ENCODE results near the gene RARB. TPM values are rescaled to one million over a fixed set of nuclear protein-coding genes. Genes with fewer than 3 reads are reported as not detected.

The RARB gene
- polyA plus RNA-seq, 1 donor (not counting 4 experiments of a cell fraction or from before 2014, with no cell fraction given), result 0.03 TPM

DNA sequence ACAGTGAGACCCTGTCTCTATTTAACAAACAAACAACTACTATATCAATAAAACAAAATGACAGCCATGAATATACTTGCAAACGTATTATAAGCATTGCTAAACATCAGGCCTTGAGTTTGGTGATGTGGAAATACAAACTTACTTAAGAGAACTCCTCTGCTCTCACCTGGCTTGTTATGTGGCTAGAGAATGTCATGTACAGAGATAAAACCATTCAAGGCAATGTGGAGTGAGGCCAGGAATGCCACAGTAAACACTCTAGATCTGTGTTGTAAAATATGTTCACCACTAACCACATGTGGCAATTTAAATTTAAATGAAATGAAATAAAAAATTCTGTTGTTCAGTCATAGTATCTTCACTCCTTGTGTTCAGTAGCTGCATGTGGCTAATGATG lies 22.7 kb upstream of the RARB start:
- no peak for FAIRE-seq
- Histone ChIP-seq H3K27ac (ENCODE audit: control insufficient read depth, insufficient read depth, low read length) (no peak overlapping the region), H4K20me1 (ENCODE audit: control insufficient read depth, extremely low read depth, insufficient read depth, low read length) (no peaks in the 10 kb centered on the region), H3K9me3 (ENCODE audit: control insufficient read depth, low read depth, low read length) (no peaks in the 10 kb centered on the region), H3K9ac (ENCODE audit: control insufficient read depth, extremely low read depth, insufficient read depth, low read length) (no peak overlapping the region), H3K9me1 (ENCODE audit: control insufficient read depth, extremely low read depth, insufficient read depth, low read length) (no peaks in the 10 kb centered on the region), H3K36me3 (ENCODE audit: control insufficient read depth in 2 of 2, extremely low read depth in 1 of 2, insufficient read depth in 2 of 2, low read length in 2 of 2) (no peaks in the 10 kb centered on the region), H3K4me2 (ENCODE audit: control insufficient read depth, extremely low read depth, insufficient read depth, low read depth, low read length) (no peak overlapping the region), H3K4me3 (ENCODE audit: control insufficient read depth in 2 of 3, extremely low read depth in 1 of 3, insufficient read depth in 2 of 3, low read depth in 1 of 3, low read length in 3 of 3) (no peak overlapping the region), H3K79me2 (ENCODE audit: control insufficient read depth, insufficient read depth, low read length) (no peaks in the 10 kb centered on the region), H3K27me3 (ENCODE audit: control insufficient read depth, extremely low read depth, insufficient read depth, low read length) (no peaks in the 10 kb centered on the region), H2AFZ (ENCODE audit: control insufficient read depth, low read length) (no peak overlapping the region), H3K4me1 (ENCODE audit: control insufficient read depth, extremely low read depth, insufficient read depth, low read length) (no peaks in the 10 kb centered on the region)
- DNase-seq (ENCODE audit: low read depth, low spot score), result no peak
- dilution Hi-C loops (cut with MboI; ENCODE audit: extremely low pct_ligation_motif_present, low sequenced_read_pairs), result no loop called here
- TF ChIP-seq EZH2 (IDR thresholded peaks at IDR 0.05; ENCODE audit: low read length), result no peak
- TF ChIP-seq, protein P1, sequence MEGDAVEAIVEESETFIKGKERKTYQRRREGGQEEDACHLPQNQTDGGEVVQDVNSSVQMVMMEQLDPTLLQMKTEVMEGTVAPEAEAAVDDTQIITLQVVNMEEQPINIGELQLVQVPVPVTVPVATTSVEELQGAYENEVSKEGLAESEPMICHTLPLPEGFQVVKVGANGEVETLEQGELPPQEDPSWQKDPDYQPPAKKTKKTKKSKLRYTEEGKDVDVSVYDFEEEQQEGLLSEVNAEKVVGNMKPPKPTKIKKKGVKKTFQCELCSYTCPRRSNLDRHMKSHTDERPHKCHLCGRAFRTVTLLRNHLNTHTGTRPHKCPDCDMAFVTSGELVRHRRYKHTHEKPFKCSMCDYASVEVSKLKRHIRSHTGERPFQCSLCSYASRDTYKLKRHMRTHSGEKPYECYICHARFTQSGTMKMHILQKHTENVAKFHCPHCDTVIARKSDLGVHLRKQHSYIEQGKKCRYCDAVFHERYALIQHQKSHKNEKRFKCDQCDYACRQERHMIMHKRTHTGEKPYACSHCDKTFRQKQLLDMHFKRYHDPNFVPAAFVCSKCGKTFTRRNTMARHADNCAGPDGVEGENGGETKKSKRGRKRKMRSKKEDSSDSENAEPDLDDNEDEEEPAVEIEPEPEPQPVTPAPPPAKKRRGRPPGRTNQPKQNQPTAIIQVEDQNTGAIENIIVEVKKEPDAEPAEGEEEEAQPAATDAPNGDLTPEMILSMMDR (optimal IDR thresholded peaks at IDR 0.05 in 1 of 3, IDR thresholded peaks at IDR 0.05 in 1 of 3, conservative IDR thresholded peaks at IDR 0.05 in 1 of 3; ENCODE audit: extremely low read depth in 1 of 3, insufficient read depth in 2 of 3, low read length in 3 of 3), result no peak

DNA sequence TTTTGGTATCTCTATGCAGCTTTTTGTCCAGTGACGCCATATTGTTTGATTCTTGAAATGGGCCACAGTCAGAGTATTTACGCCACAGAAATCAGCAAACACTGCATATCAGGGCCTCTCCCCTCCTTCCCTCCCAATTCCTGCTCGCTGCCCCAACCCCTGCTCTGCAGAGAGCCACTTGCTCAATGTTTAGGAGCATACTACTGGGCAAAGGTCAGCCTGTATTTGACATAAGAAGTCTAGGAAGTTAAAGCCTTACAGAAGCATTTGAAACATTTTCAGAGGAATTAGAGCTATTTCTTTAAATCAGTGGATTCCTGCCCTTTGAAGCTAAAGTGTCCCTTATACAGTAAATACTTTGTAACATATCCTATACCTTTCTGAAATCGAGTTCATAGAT lies 17.4 kb upstream of the RARB start:
- Histone ChIP-seq H3K36me3 (ENCODE audit: control insufficient read depth in 2 of 2, extremely low read depth in 1 of 2, insufficient read depth in 2 of 2, low read length in 2 of 2) (no peaks in the 10 kb centered on the region), H3K9me3 (ENCODE audit: control insufficient read depth, low read depth, low read length) (no peaks in the 10 kb centered on the region), H4K20me1 (ENCODE audit: control insufficient read depth, extremely low read depth, insufficient read depth, low read length) (no peaks in the 10 kb centered on the region), H3K9ac (ENCODE audit: control insufficient read depth, extremely low read depth, insufficient read depth, low read length) (no peak overlapping the region), H2AFZ (ENCODE audit: control insufficient read depth, low read length) (no peak overlapping the region), H3K9me1 (ENCODE audit: control insufficient read depth, extremely low read depth, insufficient read depth, low read length) (no peaks in the 10 kb centered on the region), H3K27me3 (ENCODE audit: control insufficient read depth, extremely low read depth, insufficient read depth, low read length) (no peaks in the 10 kb centered on the region), H3K27ac (ENCODE audit: control insufficient read depth, insufficient read depth, low read length) (no peak overlapping the region), H3K4me3 (ENCODE audit: control insufficient read depth in 2 of 3, extremely low read depth in 1 of 3, insufficient read depth in 2 of 3, low read depth in 1 of 3, low read length in 3 of 3) (no peak overlapping the region), H3K4me2 (ENCODE audit: control insufficient read depth, extremely low read depth, insufficient read depth, low read depth, low read length) (no peak overlapping the region), H3K79me2 (ENCODE audit: control insufficient read depth, insufficient read depth, low read length) (no peaks in the 10 kb centered on the region), H3K4me1 (ENCODE audit: control insufficient read depth, extremely low read depth, insufficient read depth, low read length) (no peaks in the 10 kb centered on the region)
- TF ChIP-seq EZH2 (IDR thresholded peaks at IDR 0.05; ENCODE audit: low read length), result no peak
- TF ChIP-seq, protein P1 (optimal IDR thresholded peaks at IDR 0.05 in 1 of 3, IDR thresholded peaks at IDR 0.05 in 1 of 3, conservative IDR thresholded peaks at IDR 0.05 in 1 of 3; ENCODE audit: extremely low read depth in 1 of 3, insufficient read depth in 2 of 3, low read length in 3 of 3), result no peak
- DNase-seq (ENCODE audit: low read depth, low spot score) (no peak), FAIRE-seq (no peak)
- dilution Hi-C loops (cut with MboI; ENCODE audit: extremely low pct_ligation_motif_present, low sequenced_read_pairs), result no loop called here
